ENCODE data around the gene HIP1.
"Not testable (repeated sequence)": the region's sequence is repeated elsewhere in the genome, so short reads cannot be mapped to it uniquely, and the experiment has no call there.

Gene HIP1

DNA sequence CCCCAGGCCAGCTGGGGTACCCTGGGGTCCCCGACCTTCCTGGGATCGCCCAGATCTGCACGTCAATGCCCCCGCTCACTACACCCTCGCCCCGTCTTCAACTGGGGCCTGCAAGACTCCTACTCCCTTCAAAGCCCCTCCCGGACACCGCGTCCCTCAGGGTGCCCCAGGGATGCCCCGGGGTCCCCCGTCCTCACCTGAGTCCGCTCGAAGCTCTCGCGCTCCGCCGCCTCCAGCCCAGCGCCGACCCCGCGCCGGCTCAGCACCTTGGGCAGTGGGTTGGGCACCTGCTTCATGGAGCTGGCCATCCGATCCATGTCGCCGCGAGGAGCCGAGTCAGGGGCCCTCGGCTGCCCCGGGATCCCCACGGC lies at the start of gene HIP1:
TSS of gene HIP1 (minus strand) at position 338 of the 371 bp plus-strand sequence. CDS start at position 317, 21 bp downstream.
- DNase-seq (ENCODE audit: low spot score), result no peak
- peak within 1 kb of the TSS; percentile 81 for H3K27ac ChIP-seq
- CTCF ChIA-PET, result interaction anchor here (0.7 to 0.8 kb wide), 2 partner anchors 25 to 182 kb away, joined by 3 to 4 read pairs; no protein-coding TSS in a partner anchor
- TF ChIP-seq, protein P1, sequence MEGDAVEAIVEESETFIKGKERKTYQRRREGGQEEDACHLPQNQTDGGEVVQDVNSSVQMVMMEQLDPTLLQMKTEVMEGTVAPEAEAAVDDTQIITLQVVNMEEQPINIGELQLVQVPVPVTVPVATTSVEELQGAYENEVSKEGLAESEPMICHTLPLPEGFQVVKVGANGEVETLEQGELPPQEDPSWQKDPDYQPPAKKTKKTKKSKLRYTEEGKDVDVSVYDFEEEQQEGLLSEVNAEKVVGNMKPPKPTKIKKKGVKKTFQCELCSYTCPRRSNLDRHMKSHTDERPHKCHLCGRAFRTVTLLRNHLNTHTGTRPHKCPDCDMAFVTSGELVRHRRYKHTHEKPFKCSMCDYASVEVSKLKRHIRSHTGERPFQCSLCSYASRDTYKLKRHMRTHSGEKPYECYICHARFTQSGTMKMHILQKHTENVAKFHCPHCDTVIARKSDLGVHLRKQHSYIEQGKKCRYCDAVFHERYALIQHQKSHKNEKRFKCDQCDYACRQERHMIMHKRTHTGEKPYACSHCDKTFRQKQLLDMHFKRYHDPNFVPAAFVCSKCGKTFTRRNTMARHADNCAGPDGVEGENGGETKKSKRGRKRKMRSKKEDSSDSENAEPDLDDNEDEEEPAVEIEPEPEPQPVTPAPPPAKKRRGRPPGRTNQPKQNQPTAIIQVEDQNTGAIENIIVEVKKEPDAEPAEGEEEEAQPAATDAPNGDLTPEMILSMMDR (conservative IDR thresholded peaks at IDR 0.05; ENCODE audit: low read depth), result no peak
- POLR2A ChIA-PET (ENCODE audit: low non-redundant PET), result no interaction called here

DNA sequence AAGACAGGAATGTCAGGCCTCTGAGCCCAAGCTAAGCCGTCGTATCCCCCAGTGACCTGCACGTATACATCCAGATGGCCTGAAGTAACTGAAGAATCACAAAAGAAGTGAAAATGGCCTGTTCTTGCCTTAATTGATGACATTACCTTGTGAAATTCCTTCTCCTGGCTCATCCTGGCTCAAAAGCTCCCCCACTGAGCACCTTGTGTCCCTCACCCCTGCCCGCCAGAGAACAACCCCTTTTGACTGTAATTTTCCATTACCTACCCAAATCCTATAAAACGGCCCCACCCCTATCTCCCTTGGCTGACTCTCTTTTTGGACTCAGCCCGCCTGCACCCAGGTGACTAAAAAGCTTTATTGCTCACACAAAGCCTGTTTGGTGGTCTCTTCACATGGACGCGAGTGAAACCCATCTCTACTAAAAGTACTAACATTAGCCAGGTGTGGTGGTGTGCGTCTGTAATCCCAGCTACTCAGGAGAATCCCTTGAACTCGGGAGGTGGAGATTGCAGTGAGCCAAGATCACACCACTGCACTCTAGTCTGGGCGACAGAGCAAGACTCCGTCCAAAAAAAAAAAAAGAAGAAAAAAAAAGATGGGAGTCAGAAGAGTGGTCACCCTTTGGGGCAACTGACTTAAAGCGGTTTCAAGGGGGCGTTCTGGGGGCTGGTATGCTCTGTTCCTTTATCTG lies 49.6 kb upstream of the HIP1 start:
- H3K27ac ChIP-seq; DNase-seq (ENCODE audit: low spot score); POLR2A ChIA-PET (ENCODE audit: low non-redundant PET): not testable (repeated sequence)
- CTCF ChIA-PET, result interaction anchor here (0.6 kb wide), 1 partner anchor 359 kb away, joined by 4 read pairs; no protein-coding TSS in a partner anchor

DNA sequence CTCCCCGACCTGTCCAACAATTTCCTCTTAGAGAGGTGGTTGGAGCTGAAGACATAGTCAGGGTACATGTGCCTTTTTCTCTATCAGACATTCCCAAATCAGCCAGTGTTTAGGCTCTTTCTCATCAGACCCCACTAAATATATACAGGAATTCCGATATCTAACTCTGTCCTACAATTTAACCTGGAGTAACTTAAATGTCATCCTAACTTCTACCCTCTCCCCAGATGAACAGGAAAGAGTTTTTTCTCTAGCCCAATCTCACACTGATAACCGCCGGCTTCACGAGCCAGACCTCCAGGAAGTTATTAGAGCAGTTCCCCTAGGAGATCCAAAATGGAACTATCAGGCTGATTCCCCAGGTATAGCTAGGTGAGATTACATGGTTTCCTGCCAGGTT lies 44.3 kb upstream of the HIP1 start:
- H3K27ac ChIP-seq; DNase-seq (ENCODE audit: low spot score); CTCF ChIA-PET; POLR2A ChIA-PET (ENCODE audit: low non-redundant PET): not testable (repeated sequence)

- DNase-seq (ENCODE audit: low spot score); CTCF ChIA-PET; POLR2A ChIA-PET (ENCODE audit: low non-redundant PET); H3K27ac ChIP-seq: not testable (repeated sequence)
Measured at GRCh38 chr7:75780647-75781273, 42.0 kb upstream of the HIP1 start.

- DNase-seq (ENCODE audit: low spot score); H3K27ac ChIP-seq; POLR2A ChIA-PET (ENCODE audit: low non-redundant PET); CTCF ChIA-PET: not testable (repeated sequence)
Measured at GRCh38 chr7:75779516-75779915, 40.8 kb upstream of the HIP1 start.

GRCh38 chr7:75779035-75779434 lies 40.3 kb upstream of the HIP1 start:
- DNase-seq (ENCODE audit: low spot score); H3K27ac ChIP-seq; POLR2A ChIA-PET (ENCODE audit: low non-redundant PET); CTCF ChIA-PET: not testable (repeated sequence)

- TF ChIP-seq, protein P1 (conservative IDR thresholded peaks at IDR 0.05; ENCODE audit: low read depth), result no peak
- CTCF ChIA-PET, result no interaction called here
- DNase-seq (ENCODE audit: low spot score), result peak; percentile 31
- H3K27ac ChIP-seq, result no peak overlapping the region
- POLR2A ChIA-PET (ENCODE audit: low non-redundant PET), result no interaction called here
Measured at GRCh38 chr7:75776295-75776971, 37.7 kb upstream of the HIP1 start.

DNA sequence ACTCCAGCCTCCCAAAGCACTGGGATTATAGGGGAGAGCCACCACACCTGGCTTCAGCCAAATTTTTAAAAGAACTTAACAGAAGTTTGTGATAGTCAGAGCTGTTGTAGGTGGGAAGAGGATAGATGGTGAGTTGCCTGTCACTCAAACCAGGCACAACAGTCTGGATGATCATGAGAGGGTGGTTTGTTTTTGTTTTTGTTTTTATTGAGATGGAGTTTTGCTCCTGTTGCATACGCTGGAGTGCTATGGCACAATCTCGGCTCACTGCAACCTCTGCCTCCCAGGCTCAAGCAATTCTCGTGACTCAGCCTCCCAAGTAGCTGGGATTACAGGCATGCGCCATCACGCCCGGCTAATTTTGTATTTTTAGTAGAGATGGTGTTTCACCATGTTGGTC lies 35.2 kb upstream of the HIP1 start:
- H3K27ac ChIP-seq; POLR2A ChIA-PET (ENCODE audit: low non-redundant PET); CTCF ChIA-PET; DNase-seq (ENCODE audit: low spot score): not testable (repeated sequence)

- H3K27ac ChIP-seq, result peak within 1 kb of the TSS; percentile 16
- POLR2A ChIA-PET (ENCODE audit: low non-redundant PET), result no interaction called here
- peak; percentile 12 for DNase-seq (ENCODE audit: low spot score)
- TF ChIP-seq, protein P1 (conservative IDR thresholded peaks at IDR 0.05; ENCODE audit: low read depth), result no peak
- CTCF ChIA-PET, result interaction anchor here (0.6 to 0.7 kb wide), 3 partner anchors 26 to 358 kb away, joined by 4 read pairs; no protein-coding TSS in a partner anchor
Measured at GRCh38 chr7:75772081-75773077, 33.6 kb upstream of the HIP1 start, which contains the start of gene CCL26. TSS of gene CCL26 (minus strand) at chr7:75772211. CDS start at chr7:75772176, 35 bp downstream.

Data from RWPE1 (cell line).